B cell (primary cell): Measurements from ENCODE around the gene CNOT1.

Experiments
- CTCF ChIP-seq: fragments of 200-600 bp; IDR thresholded peaks from one replicate; pipeline ENCODE4 v1.8.0; 2022; ENCODE audit warnings: antibody characterized with exemption, mild to moderate bottlenecking
- EZH2 ChIP-seq: IDR thresholded peaks from 2 replicates; pipeline ENCODE4 v1.6.1; 2012; ENCODE audit warnings: borderline replicate concordance, low read depth, mild to moderate bottlenecking, moderate library complexity, low read length; ENCODE audit not compliant: insufficient read depth, poor library complexity, severe bottlenecking

- TF ChIP-seq CTCF = no peak
- TF ChIP-seq EZH2 = no peak
Measured at GRCh38 chr16:58471209-58471975, 158.2 kb downstream of the CNOT1 start.
